Measurements from ENCODE around the gene MYCBP2. TPM values are rescaled to one million over a fixed set of nuclear protein-coding genes. Genes with fewer than 3 reads are reported as not detected.

The MYCBP2 gene
- total and polyA plus RNA-seq, 2 experiments from 2014 or later = 23.3 to 63.3 TPM

DNA sequence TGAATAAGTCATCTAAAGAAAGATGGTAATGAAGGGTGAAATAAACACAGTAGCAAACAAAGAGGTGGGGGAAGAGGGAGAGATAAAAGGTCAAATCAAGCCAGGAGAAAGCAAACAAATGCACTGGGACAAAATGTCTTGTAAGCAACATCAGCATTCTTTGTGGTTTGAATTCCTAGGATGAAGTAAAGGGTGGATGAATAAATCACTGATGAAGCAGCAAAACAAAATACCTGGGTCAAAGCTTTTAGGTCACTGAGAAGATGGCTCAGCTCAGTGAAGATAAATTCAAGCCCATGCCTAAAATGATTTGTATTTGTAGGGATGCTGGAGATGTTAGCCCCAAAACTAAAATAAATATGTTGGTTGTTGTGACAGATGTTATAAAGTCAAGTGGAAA is 213.4 kb downstream of the MYCBP2 start:
- Histone ChIP-seq H3K9me2 (replicated peaks; ENCODE audit: insufficient read depth) (no peaks in the 10 kb centered on the region), H3K4me1 (ENCODE audit: insufficient read depth) (no peaks in the 10 kb centered on the region), H3K4me2 (no peak overlapping the region), H3K79me2 (no peaks in the 10 kb centered on the region), H3K9me3 (ENCODE audit: low read depth) (no peaks in the 10 kb centered on the region), H2AFZ (no peak overlapping the region), H3K4me3 (no peak overlapping the region), H3K27me3 (no peaks in the 10 kb centered on the region), H3K36me3 (replicated peaks; ENCODE audit: insufficient read depth, low read depth) (no peaks in the 10 kb centered on the region), H4K20me1 (ENCODE audit: insufficient read depth, poor library complexity, severe bottlenecking) (no peaks in the 10 kb centered on the region), H3K27ac (no peak overlapping the region)
- TF ChIP-seq EZH2 (IDR thresholded peaks at IDR 0.05; ENCODE audit: borderline replicate concordance) (no peak), EZH2phosphoT487 (IDR thresholded peaks at IDR 0.05; ENCODE audit: low read depth, severe bottlenecking, unreplicated experiment) (no peak)
- TF ChIP-seq, protein P1, sequence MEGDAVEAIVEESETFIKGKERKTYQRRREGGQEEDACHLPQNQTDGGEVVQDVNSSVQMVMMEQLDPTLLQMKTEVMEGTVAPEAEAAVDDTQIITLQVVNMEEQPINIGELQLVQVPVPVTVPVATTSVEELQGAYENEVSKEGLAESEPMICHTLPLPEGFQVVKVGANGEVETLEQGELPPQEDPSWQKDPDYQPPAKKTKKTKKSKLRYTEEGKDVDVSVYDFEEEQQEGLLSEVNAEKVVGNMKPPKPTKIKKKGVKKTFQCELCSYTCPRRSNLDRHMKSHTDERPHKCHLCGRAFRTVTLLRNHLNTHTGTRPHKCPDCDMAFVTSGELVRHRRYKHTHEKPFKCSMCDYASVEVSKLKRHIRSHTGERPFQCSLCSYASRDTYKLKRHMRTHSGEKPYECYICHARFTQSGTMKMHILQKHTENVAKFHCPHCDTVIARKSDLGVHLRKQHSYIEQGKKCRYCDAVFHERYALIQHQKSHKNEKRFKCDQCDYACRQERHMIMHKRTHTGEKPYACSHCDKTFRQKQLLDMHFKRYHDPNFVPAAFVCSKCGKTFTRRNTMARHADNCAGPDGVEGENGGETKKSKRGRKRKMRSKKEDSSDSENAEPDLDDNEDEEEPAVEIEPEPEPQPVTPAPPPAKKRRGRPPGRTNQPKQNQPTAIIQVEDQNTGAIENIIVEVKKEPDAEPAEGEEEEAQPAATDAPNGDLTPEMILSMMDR (IDR thresholded peaks at IDR 0.05; ENCODE audit: poor library complexity) = no peak
- no peak for DNase-seq (ENCODE audit: low spot score)

DNA sequence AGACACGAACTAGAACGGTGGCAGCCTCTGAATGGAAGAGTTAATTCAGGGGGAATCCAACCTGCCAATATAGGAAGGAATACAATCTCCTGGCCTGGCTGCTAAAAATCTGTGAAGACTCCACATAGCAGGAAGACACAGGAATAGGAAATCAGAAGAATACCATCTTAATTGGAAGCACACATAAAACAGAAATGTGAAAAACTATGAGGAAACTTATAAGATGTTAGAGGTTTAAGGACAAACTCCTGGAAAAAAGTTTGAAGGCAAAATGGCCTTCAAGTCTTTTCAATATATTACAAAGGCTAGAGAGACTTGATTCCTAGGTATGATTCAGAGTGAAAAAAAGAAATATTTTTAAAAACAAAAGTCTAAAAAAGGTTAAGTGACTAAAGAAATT is 221.8 kb downstream of the MYCBP2 start:
- no peak overlapping the region for H3K4me2 ChIP-seq
- no peaks in the 10 kb centered on the region for H3K9me2 ChIP-seq (replicated peaks; ENCODE audit: insufficient read depth)
- no peaks in the 10 kb centered on the region for H3K9me3 ChIP-seq (ENCODE audit: low read depth)
- H2AFZ ChIP-seq = no peak overlapping the region
- TF ChIP-seq, protein P1 (IDR thresholded peaks at IDR 0.05; ENCODE audit: poor library complexity) = no peak
- no peak for TF ChIP-seq EZH2 (IDR thresholded peaks at IDR 0.05; ENCODE audit: borderline replicate concordance)
- TF ChIP-seq EZH2phosphoT487 (IDR thresholded peaks at IDR 0.05; ENCODE audit: low read depth, severe bottlenecking, unreplicated experiment) = no peak
- H4K20me1 ChIP-seq (ENCODE audit: insufficient read depth, poor library complexity, severe bottlenecking) = no peaks in the 10 kb centered on the region
- H3K79me2 ChIP-seq = no peaks in the 10 kb centered on the region
- H3K27me3 ChIP-seq = no peaks in the 10 kb centered on the region
- H3K27ac ChIP-seq = no peak overlapping the region
- no peaks in the 10 kb centered on the region for H3K4me1 ChIP-seq (ENCODE audit: insufficient read depth)
- no peak overlapping the region for H3K4me3 ChIP-seq
- no peak for DNase-seq (ENCODE audit: low spot score)
- WGBS (ENCODE audit: low lambda C conversion rate, missing lambda C conversion rate) = 86% methylated on average over 2 of the region's 2 CpGs
- no peaks in the 10 kb centered on the region for H3K36me3 ChIP-seq (replicated peaks; ENCODE audit: insufficient read depth, low read depth)

DNA sequence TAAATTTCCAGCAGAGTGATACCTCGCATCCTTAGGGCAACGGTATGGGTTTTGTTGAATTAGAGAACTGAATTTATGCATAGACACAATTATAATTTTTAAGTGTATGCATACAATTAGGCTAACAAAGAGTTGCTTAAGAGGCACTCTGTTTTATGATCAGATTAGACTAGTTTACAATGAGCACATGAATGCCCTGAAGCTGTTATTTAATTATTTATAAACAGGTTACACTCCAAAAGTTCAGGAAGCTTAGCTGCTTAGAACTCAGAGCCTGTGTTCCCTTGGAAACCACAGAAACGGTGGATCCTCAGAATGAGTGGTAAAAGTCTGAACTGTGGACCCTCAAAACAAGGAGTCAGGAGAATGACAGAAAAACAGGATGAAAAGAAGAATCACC is 227.5 kb downstream of the MYCBP2 start:
- no peaks in the 10 kb centered on the region for H3K9me2 ChIP-seq (replicated peaks; ENCODE audit: insufficient read depth)
- no peak overlapping the region for H2AFZ ChIP-seq
- H3K4me3 ChIP-seq = no peak overlapping the region
- 81% methylated on average over 3 of the region's 3 CpGs for WGBS (ENCODE audit: low lambda C conversion rate, missing lambda C conversion rate)
- no peaks in the 10 kb centered on the region for H3K27me3 ChIP-seq
- no peaks in the 10 kb centered on the region for H3K79me2 ChIP-seq
- H4K20me1 ChIP-seq (ENCODE audit: insufficient read depth, poor library complexity, severe bottlenecking) = no peaks in the 10 kb centered on the region
- H3K4me1 ChIP-seq (ENCODE audit: insufficient read depth) = no peaks in the 10 kb centered on the region
- no peak overlapping the region for H3K4me2 ChIP-seq
- TF ChIP-seq, protein P1 (IDR thresholded peaks at IDR 0.05; ENCODE audit: poor library complexity) = no peak
- no peak for TF ChIP-seq EZH2 (IDR thresholded peaks at IDR 0.05; ENCODE audit: borderline replicate concordance)
- TF ChIP-seq EZH2phosphoT487 (IDR thresholded peaks at IDR 0.05; ENCODE audit: low read depth, severe bottlenecking, unreplicated experiment) = no peak
- H3K36me3 ChIP-seq (replicated peaks; ENCODE audit: insufficient read depth, low read depth) = no peaks in the 10 kb centered on the region
- no peaks in the 10 kb centered on the region for H3K9me3 ChIP-seq (ENCODE audit: low read depth)
- H3K27ac ChIP-seq = no peak overlapping the region
- DNase-seq (ENCODE audit: low spot score) = no peak

DNA sequence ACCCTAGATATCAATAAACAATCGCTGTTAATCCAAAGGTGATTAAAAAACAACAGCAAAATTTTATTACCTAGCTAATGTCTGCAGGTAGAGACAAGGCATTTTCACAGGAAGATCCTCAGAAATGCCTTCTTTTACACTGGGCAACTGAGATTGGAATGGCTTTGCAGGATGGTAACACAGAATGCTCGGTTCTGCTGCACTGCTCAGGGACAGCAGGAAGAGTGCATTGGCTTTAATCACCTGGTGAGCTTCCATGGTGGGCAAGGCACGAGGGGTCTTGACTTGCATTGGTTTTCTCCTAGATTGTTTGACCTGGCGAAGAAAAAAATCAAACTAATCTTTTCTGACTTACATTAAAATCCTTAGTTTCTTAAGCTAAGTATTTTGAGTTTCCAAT is 231.6 kb downstream of the MYCBP2 start:
- H4K20me1 ChIP-seq (ENCODE audit: insufficient read depth, poor library complexity, severe bottlenecking) = no peaks in the 10 kb centered on the region
- no peaks in the 10 kb centered on the region for H3K4me1 ChIP-seq (ENCODE audit: insufficient read depth)
- H3K79me2 ChIP-seq = no peaks in the 10 kb centered on the region
- H3K36me3 ChIP-seq (replicated peaks; ENCODE audit: insufficient read depth, low read depth) = no peaks in the 10 kb centered on the region
- H2AFZ ChIP-seq = no peak overlapping the region
- no peaks in the 10 kb centered on the region for H3K27me3 ChIP-seq
- no peak overlapping the region for H3K27ac ChIP-seq
- H3K9me3 ChIP-seq (ENCODE audit: low read depth) = no peaks in the 10 kb centered on the region
- no peak for DNase-seq (ENCODE audit: low spot score)
- WGBS (ENCODE audit: low lambda C conversion rate, missing lambda C conversion rate) = 94% methylated on average over 4 of the region's 4 CpGs
- TF ChIP-seq EZH2 (IDR thresholded peaks at IDR 0.05; ENCODE audit: borderline replicate concordance) (no peak), EZH2phosphoT487 (IDR thresholded peaks at IDR 0.05; ENCODE audit: low read depth, severe bottlenecking, unreplicated experiment) (no peak)
- TF ChIP-seq, protein P1 (IDR thresholded peaks at IDR 0.05; ENCODE audit: poor library complexity) = no peak
- no peaks in the 10 kb centered on the region for H3K9me2 ChIP-seq (replicated peaks; ENCODE audit: insufficient read depth)
- no peak overlapping the region for H3K4me2 ChIP-seq
- no peak overlapping the region for H3K4me3 ChIP-seq

Measured in hepatocyte (in vitro differentiated cells).